C4-2B (cell line): ENCODE data around the gene RTL9.

Source experiments
- ZFX ChIP-seq: fragments of 450-650 bp; IDR thresholded peaks from 2 replicates; pipeline ENCODE4 v1.6.1; 2017
- TF ChIP-seq, protein P1 (sequence below): fragments of 450-650 bp; conservative IDR thresholded peaks from 2 replicates; pipeline ENCODE4 v1.5.1; 2017; ENCODE audit warnings: mild to moderate bottlenecking

DNA sequence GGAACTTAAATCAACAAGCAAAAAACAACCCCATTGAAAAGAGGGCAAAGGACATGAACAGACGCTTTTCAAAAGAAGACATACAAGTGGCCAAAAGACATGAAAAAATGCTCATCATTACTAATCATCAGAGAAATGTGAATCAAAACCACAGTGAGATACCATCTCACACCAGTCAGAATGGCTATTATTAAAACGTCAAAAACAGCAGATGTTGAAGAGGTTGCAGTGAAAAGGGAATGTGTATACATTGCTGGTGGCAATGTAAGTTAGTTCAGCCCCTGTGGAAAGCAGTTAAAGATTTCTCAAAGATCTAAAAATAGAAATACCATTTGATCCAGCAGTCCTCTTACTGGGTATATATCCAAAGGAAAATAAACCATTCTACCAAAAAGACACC lies 22.6 kb downstream of the RTL9 start:
- TF ChIP-seq, protein P1, sequence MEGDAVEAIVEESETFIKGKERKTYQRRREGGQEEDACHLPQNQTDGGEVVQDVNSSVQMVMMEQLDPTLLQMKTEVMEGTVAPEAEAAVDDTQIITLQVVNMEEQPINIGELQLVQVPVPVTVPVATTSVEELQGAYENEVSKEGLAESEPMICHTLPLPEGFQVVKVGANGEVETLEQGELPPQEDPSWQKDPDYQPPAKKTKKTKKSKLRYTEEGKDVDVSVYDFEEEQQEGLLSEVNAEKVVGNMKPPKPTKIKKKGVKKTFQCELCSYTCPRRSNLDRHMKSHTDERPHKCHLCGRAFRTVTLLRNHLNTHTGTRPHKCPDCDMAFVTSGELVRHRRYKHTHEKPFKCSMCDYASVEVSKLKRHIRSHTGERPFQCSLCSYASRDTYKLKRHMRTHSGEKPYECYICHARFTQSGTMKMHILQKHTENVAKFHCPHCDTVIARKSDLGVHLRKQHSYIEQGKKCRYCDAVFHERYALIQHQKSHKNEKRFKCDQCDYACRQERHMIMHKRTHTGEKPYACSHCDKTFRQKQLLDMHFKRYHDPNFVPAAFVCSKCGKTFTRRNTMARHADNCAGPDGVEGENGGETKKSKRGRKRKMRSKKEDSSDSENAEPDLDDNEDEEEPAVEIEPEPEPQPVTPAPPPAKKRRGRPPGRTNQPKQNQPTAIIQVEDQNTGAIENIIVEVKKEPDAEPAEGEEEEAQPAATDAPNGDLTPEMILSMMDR = no peak
- TF ChIP-seq ZFX = no peak
